Neuronal stem cell (in vitro differentiated cells): ENCODE data around the gene HDHD2.
A peak's percentile ranks its signal among the peaks of the same experiment; 100 is the strongest.
"Not testable (repeated sequence)": the region's sequence is repeated elsewhere in the genome, so short reads cannot be mapped to it uniquely, and the experiment has no call there.

Experiments used
- DNase-seq: peaks from one replicate; pipeline ENCODE4 v3.0.0-alpha.2; 2013; ENCODE audit warnings: low spot score
- H2AFZ ChIP-seq: one replicate; pipeline ENCODE4 v1.6.1; 2013; ENCODE audit warnings: mild to moderate bottlenecking, low read length, inconsistent platforms
- H2AK5ac ChIP-seq: 2 replicates; pipeline ENCODE4 v1.6.1; 2013; ENCODE audit warnings: low read depth, mild to moderate bottlenecking, inconsistent platforms, low read length, moderate library complexity, mixed read lengths
- H2BK120ac ChIP-seq: 2 replicates; pipeline ENCODE4 v1.6.1; 2013; ENCODE audit warnings: low read depth, mild to moderate bottlenecking, inconsistent platforms, low read length, moderate library complexity, mixed read lengths
- H2BK12ac ChIP-seq: one replicate; pipeline ENCODE4 v1.6.1; 2013; ENCODE audit warnings: low read length, inconsistent platforms
- H2BK15ac ChIP-seq: 2 replicates; pipeline ENCODE4 v1.6.1; 2013; ENCODE audit warnings: mild to moderate bottlenecking, low read length, inconsistent platforms, mixed read lengths
- H2BK5ac ChIP-seq: one replicate; pipeline ENCODE4 v1.6.1; 2013; ENCODE audit warnings: inconsistent platforms, mild to moderate bottlenecking, low read length, moderate library complexity
- H3K14ac ChIP-seq: one replicate; pipeline ENCODE4 v1.6.1; 2013; ENCODE audit warnings: low read length, inconsistent platforms
- H3K18ac ChIP-seq: 2 replicates; pipeline ENCODE4 v1.6.1; 2013; ENCODE audit warnings: low read length, inconsistent platforms
- H3K23ac ChIP-seq: 2 replicates; pipeline ENCODE4 v1.6.1; 2013; ENCODE audit warnings: low read depth, mild to moderate bottlenecking, mixed read lengths, low read length, inconsistent platforms; ENCODE audit not compliant: poor library complexity
- H3K27ac ChIP-seq: replicated peaks from 3 replicates; pipeline ENCODE4 v1.5.1; 2013; ENCODE audit warnings: low read length, inconsistent platforms
- H3K27me3 ChIP-seq, 3 experiments: 2 replicates each; pipeline ENCODE4 v1.6.1; 2013; ENCODE audit warnings: low read length in 3 of 3, mild to moderate bottlenecking in 2 of 3, inconsistent platforms in 1 of 3, low read depth in 1 of 3, mixed read lengths in 1 of 3, moderate library complexity in 1 of 3; ENCODE audit not compliant: control insufficient read depth in 3 of 3, insufficient read depth in 3 of 3
- H3K36me3 ChIP-seq, 2 donors: replicated peaks in 1 of 2; 2 replicates each; pipeline ENCODE4 v1.6.1; 2013; ENCODE audit warnings: low read length in 2 of 2; ENCODE audit not compliant: control insufficient read depth in 2 of 2, insufficient read depth in 2 of 2
- H3K4ac ChIP-seq: 2 replicates; pipeline ENCODE4 v1.6.1; 2013; ENCODE audit warnings: inconsistent platforms, mild to moderate bottlenecking, low read length, moderate library complexity
- H3K4me1 ChIP-seq, 2 donors: 1 replicate in 1 of 2; 2 replicates in 1 of 2; pipeline ENCODE4 v1.6.1; 2013; ENCODE audit warnings: low read length in 2 of 2, low read depth in 1 of 2; ENCODE audit not compliant: control insufficient read depth in 2 of 2, insufficient read depth in 1 of 2
- H3K4me2 ChIP-seq: one replicate; pipeline ENCODE4 v1.6.1; 2013; ENCODE audit warnings: mild to moderate bottlenecking, low read length, inconsistent platforms; ENCODE audit not compliant: insufficient read depth, poor library complexity, severe bottlenecking
- H3K4me3 ChIP-seq, 2 donors: 2 replicates each; pipeline ENCODE4 v1.5.1; 2013; ENCODE audit warnings: low read length in 2 of 2, mild to moderate bottlenecking in 2 of 2, inconsistent platforms in 1 of 2, moderate library complexity in 1 of 2
- H3K79me1 ChIP-seq: one replicate; pipeline ENCODE4 v1.6.1; 2013; ENCODE audit warnings: low read depth, mild to moderate bottlenecking, inconsistent platforms, low read length, moderate library complexity
- H3K9ac ChIP-seq: one replicate; pipeline ENCODE4 v1.6.1; 2013; ENCODE audit warnings: mild to moderate bottlenecking, low read depth, low read length, inconsistent platforms; ENCODE audit not compliant: poor library complexity
- H3K9me3 ChIP-seq, 2 donors: replicated peaks in 1 of 2; 2 replicates each; pipeline versions ENCODE3 to v1.6.1; 2013; ENCODE audit warnings: low read length in 2 of 2, mild to moderate bottlenecking in 2 of 2, inconsistent platforms in 1 of 2, low read depth in 1 of 2, mixed read lengths in 1 of 2, moderate library complexity in 1 of 2; ENCODE audit not compliant: control insufficient read depth in 2 of 2, insufficient read depth in 1 of 2
- H4K8ac ChIP-seq: one replicate; pipeline ENCODE4 v1.6.1; 2013; ENCODE audit warnings: low read depth, mild to moderate bottlenecking, inconsistent platforms, low read length, moderate library complexity
- H4K91ac ChIP-seq: one replicate; pipeline ENCODE4 v1.6.1; 2013; ENCODE audit warnings: low read length, low read depth, mild to moderate bottlenecking, inconsistent platforms; ENCODE audit not compliant: poor library complexity
- WGBS, 2 donors: extraction: QIAGEN DNeasy Blood & Tissue Kit; methylation state at CpG; one replicate each; pipeline ENCODE4 v1.1.7; 2013; ENCODE audit warnings: missing lambda C conversion rate in 2 of 2, mixed read lengths in 1 of 2; ENCODE audit not compliant: insufficient read length in 2 of 2, insufficient replicate concordance in 1 of 2; ENCODE audit errors: extremely low coverage in 2 of 2; 5-methylcytosine and 5-hydroxymethylcytosine counted together

HDHD2 gene

DNA sequence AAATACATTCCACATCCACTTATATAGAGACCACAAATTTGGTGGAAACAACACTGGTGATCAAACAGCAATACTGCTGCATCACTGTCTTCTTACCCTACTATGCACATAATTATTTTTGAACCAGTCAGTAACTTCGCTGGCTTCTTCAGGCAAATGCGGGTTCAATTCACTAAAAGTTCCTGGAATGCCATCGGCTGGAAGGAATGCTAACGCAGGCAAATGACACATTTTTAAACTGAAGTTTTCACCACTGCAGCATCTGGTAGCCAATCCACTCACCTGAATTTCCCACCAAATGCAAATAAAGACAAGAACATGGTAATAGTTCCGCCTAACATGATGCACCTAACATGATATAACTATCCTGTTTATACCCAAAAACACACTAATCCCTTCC is 10.0 kb upstream of the HDHD2 start:
- H2AFZ ChIP-seq: no peak overlapping the region
- H2BK120ac ChIP-seq: no peak overlapping the region
- H2BK15ac ChIP-seq: no peak overlapping the region
- no peak overlapping the region for H2AK5ac ChIP-seq
- peaks cover 2% of the 10 kb centered on the region for H3K79me1 ChIP-seq
- no peak overlapping the region for H3K18ac ChIP-seq
- H3K9ac ChIP-seq: no peak overlapping the region
- DNase-seq: no peak
- no CpG with 5 or more reads among the region's 5 CpGs for WGBS, 2 donors
- no peaks in the 10 kb centered on the region for H3K4me1 ChIP-seq
- H3K27me3 ChIP-seq: no peaks in the 10 kb centered on the region
- H3K4ac ChIP-seq: no peak overlapping the region
- no peaks in the 10 kb centered on the region for H3K9me3 ChIP-seq
- no peak overlapping the region for H4K91ac ChIP-seq
- no peak overlapping the region for H2BK12ac ChIP-seq
- no peak overlapping the region for H4K8ac ChIP-seq
- H3K14ac ChIP-seq: no peak overlapping the region
- H3K27ac ChIP-seq: no peak overlapping the region
- H3K4me3 ChIP-seq: no peak overlapping the region
- no peak overlapping the region for H3K4me2 ChIP-seq
- no peak overlapping the region for H3K23ac ChIP-seq
- peaks cover 0 to 29% of the 10 kb centered on the region in 2 donors for H3K36me3 ChIP-seq
- H2BK5ac ChIP-seq: no peak overlapping the region

DNA sequence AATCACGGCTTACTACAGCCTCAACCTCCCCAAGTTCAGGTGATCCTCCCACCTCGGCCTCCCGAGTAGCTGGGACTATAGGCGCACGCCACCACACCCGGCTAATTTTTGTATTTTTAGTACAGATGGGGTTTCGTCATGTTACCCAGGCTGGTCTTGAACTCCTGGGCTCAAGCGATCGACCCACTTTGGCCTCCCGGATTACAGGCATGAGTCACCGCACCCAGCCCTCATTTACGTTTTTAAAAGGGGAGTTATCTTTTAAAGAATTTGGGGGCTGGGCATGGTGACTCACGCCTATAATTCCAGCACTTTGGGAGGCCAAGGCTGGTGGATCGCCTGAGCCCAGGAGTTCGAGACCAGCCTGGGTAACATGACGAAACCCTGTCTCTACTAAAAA is 8.1 kb upstream of the HDHD2 start:
- no CpG with 5 or more reads among the region's 16 CpGs for whole genome bisulfite sequencing, 2 donors

DNA sequence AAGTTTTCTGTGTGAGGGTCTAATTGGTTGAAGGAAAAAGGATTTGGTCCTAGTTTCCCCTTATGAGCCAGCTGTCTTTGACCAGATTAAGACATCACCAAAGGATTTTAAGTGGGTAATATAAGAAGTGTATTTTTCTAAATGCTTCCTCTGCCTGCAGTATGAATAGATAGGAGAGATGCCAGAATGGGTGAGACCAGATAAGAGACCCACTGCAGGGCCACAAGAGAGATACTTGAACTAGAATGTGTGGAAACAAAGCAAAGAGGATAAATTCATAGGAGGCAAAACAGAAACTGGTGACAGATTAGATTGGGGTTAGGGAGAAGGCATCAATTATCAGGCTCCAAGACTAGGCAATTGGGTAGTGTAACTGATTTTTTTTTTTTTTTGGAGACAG is 1.1 kb upstream of the HDHD2 start:
- Histone ChIP-seq H2BK12ac (no peak overlapping the region), H3K9me3 (no peaks in the 10 kb centered on the region), H2BK120ac (no peak overlapping the region), H3K4ac (no peak overlapping the region), H2BK15ac (no peak overlapping the region), H4K8ac (no peak overlapping the region), H3K4me1 (peaks cover 2 to 6% of the 10 kb centered on the region in 2 donors), H2AFZ (no peak overlapping the region), H3K4me3 (peak overlapping the region in 1 of 2 donors; percentile 72), H3K23ac (no peak overlapping the region), H3K9ac (no peak overlapping the region), H4K91ac (no peak overlapping the region), H2BK5ac (no peak overlapping the region), H2AK5ac (no peak overlapping the region), H3K79me1 (peaks cover 2% of the 10 kb centered on the region), H3K27me3 (no peaks in the 10 kb centered on the region), H3K4me2 (no peak overlapping the region), H3K18ac (no peak overlapping the region), H3K36me3 (peaks cover 0 to 30% of the 10 kb centered on the region in 2 donors), H3K27ac (no peak overlapping the region), H3K14ac (no peak overlapping the region)
- no peak for DNase-seq

More for the DNA sequence above, 8.1 kb upstream of the HDHD2 start:
- H3K79me1 ChIP-seq, H2AFZ ChIP-seq, H3K9me3 ChIP-seq, H3K4ac ChIP-seq, H3K9ac ChIP-seq, H2AK5ac ChIP-seq, H4K8ac ChIP-seq, H3K23ac ChIP-seq, H3K4me2 ChIP-seq, H2BK5ac ChIP-seq, H3K4me3 ChIP-seq, DNase-seq, H3K18ac ChIP-seq, H3K14ac ChIP-seq, H3K27me3 ChIP-seq, H3K4me1 ChIP-seq, H2BK120ac ChIP-seq, H4K91ac ChIP-seq, H2BK15ac ChIP-seq, H2BK12ac ChIP-seq, H3K27ac ChIP-seq: not testable (repeated sequence)
- H3K36me3 ChIP-seq: peaks cover 0 to 40% of the 10 kb centered on the region in 2 donors

DNA sequence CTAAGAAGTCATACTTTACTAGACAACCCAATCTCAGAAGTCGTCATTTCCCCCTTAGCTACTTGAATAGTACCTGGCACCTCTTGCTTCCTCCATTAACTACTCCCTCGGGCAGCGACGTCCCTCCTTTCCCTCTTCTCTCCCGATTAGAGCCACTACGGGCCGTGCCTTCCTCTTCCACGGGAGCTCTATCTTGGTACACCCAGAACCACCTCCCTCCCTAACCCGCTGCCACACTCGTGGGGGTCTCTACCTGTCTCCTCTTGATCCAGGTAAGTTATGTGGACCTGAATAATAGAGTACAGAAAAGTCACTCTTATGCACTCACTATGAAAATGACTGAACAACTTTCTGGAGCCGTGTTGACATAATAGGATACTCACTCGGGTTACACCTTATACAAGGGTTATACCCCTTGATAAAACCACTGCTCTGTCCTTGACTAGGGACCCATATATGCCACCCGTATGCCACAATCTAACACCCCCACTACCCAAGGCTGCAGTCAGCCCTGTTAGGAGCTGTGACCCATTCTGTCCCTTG is 595 bp upstream of the HDHD2 start:
- peaks cover 2% of the 10 kb centered on the region for H3K79me1 ChIP-seq
- H3K4me1 ChIP-seq: peaks cover 2 to 6% of the 10 kb centered on the region in 2 donors
- H3K9me3 ChIP-seq: no peaks in the 10 kb centered on the region
- H4K91ac ChIP-seq: no peak overlapping the region
- peak overlapping the region; percentile 95 for H2AFZ ChIP-seq
- H2BK12ac ChIP-seq: no peak overlapping the region
- peak overlapping the region; percentile 43 for H4K8ac ChIP-seq
- WGBS, 2 donors: no CpG with 5 or more reads among the region's 13 CpGs
- no peak overlapping the region for H3K23ac ChIP-seq
- H3K36me3 ChIP-seq: peaks cover 0 to 26% of the 10 kb centered on the region in 2 donors
- peak overlapping the region; percentile 85 for H3K9ac ChIP-seq
- no peak for DNase-seq
- H3K4me2 ChIP-seq: peak overlapping the region; percentile 85
- no peaks in the 10 kb centered on the region for H3K27me3 ChIP-seq
- H3K18ac ChIP-seq: no peak overlapping the region
- peak overlapping the region; percentile 69 for H2BK5ac ChIP-seq
- peak overlapping the region; percentile 72 to 89 for H3K4me3 ChIP-seq
- H2BK120ac ChIP-seq: no peak overlapping the region
- no peak overlapping the region for H2AK5ac ChIP-seq
- H3K14ac ChIP-seq: no peak overlapping the region
- no peak overlapping the region for H2BK15ac ChIP-seq
- H3K4ac ChIP-seq: no peak overlapping the region
- peak overlapping the region; percentile 54 for H3K27ac ChIP-seq
